ENCODE measurements around the gene EML5.

- TF ChIP-seq POLR2A (IDR thresholded peaks at IDR 0.05; ENCODE audit: low read depth), result no peak
- TF ChIP-seq EP300 (IDR thresholded peaks at IDR 0.05), result no peak
Measured at GRCh38 chr14:88632512-88632911, 160.2 kb downstream of the EML5 start.
